ENCODE measurements around the gene GABBR2.

Gene GABBR2

GRCh38 chr9:98639133-98639532 is 69.6 kb downstream of the GABBR2 start:
- in situ Hi-C loops (cut with MboI; ENCODE audit: low sequenced_read_pairs): no loop called here

GRCh38 chr9:98637381-98637780 is 71.4 kb downstream of the GABBR2 start:
- in situ Hi-C loops (cut with MboI; ENCODE audit: low sequenced_read_pairs): no loop called here

GRCh38 chr9:98635374-98635773 is 73.4 kb downstream of the GABBR2 start:
- in situ Hi-C loops (cut with MboI; ENCODE audit: low sequenced_read_pairs): no loop called here

- in situ Hi-C loops (cut with MboI; ENCODE audit: low sequenced_read_pairs): no loop called here
Observed at GRCh38 chr9:98634685-98635336, 73.9 kb downstream of the GABBR2 start.

- in situ Hi-C loops (cut with MboI; ENCODE audit: low sequenced_read_pairs): no loop called here
Observed at GRCh38 chr9:98632839-98633238, 75.9 kb downstream of the GABBR2 start.

- in situ Hi-C loops (cut with MboI; ENCODE audit: low sequenced_read_pairs): no loop called here
Observed at GRCh38 chr9:98627296-98627695, 81.4 kb downstream of the GABBR2 start.

GRCh38 chr9:98625728-98626127 is 83.0 kb downstream of the GABBR2 start:
- in situ Hi-C loops (cut with MboI; ENCODE audit: low sequenced_read_pairs): no loop called here

- in situ Hi-C loops (cut with MboI; ENCODE audit: low sequenced_read_pairs): no loop called here
Observed at GRCh38 chr9:98619788-98620187, 88.9 kb downstream of the GABBR2 start.

GRCh38 chr9:98615633-98616032 is 93.1 kb downstream of the GABBR2 start:
- in situ Hi-C loops (cut with MboI; ENCODE audit: low sequenced_read_pairs): no loop called here

- in situ Hi-C loops (cut with MboI; ENCODE audit: low sequenced_read_pairs): no loop called here
Observed at GRCh38 chr9:98614941-98615340, 93.8 kb downstream of the GABBR2 start.

GRCh38 chr9:98612061-98612752 is 96.5 kb downstream of the GABBR2 start:
- in situ Hi-C loops (cut with MboI; ENCODE audit: low sequenced_read_pairs): no loop called here

- in situ Hi-C loops (cut with MboI; ENCODE audit: low sequenced_read_pairs): no loop called here
Observed at GRCh38 chr9:98611319-98611718, 97.4 kb downstream of the GABBR2 start.

- in situ Hi-C loops (cut with MboI; ENCODE audit: low sequenced_read_pairs): no loop called here
Observed at GRCh38 chr9:98610711-98611110, 98.0 kb downstream of the GABBR2 start.

- in situ Hi-C loops (cut with MboI; ENCODE audit: low sequenced_read_pairs): no loop called here
Observed at GRCh38 chr9:98610211-98610610, 98.5 kb downstream of the GABBR2 start.

GRCh38 chr9:98609646-98610045 is 99.1 kb downstream of the GABBR2 start:
- in situ Hi-C loops (cut with MboI; ENCODE audit: low sequenced_read_pairs): no loop called here

GRCh38 chr9:98607787-98608186 is 100.9 kb downstream of the GABBR2 start:
- in situ Hi-C loops (cut with MboI; ENCODE audit: low sequenced_read_pairs): no loop called here

GRCh38 chr9:98607152-98607551 is 101.6 kb downstream of the GABBR2 start:
- in situ Hi-C loops (cut with MboI; ENCODE audit: low sequenced_read_pairs): no loop called here

GRCh38 chr9:98606730-98607129 is 102.0 kb downstream of the GABBR2 start:
- in situ Hi-C loops (cut with MboI; ENCODE audit: low sequenced_read_pairs): no loop called here

- in situ Hi-C loops (cut with MboI; ENCODE audit: low sequenced_read_pairs): no loop called here
Observed at GRCh38 chr9:98605116-98605515, 103.6 kb downstream of the GABBR2 start.

GRCh38 chr9:98603821-98604383 is 104.8 kb downstream of the GABBR2 start:
- in situ Hi-C loops (cut with MboI; ENCODE audit: low sequenced_read_pairs): no loop called here

GRCh38 chr9:98602839-98603500 is 105.8 kb downstream of the GABBR2 start:
- in situ Hi-C loops (cut with MboI; ENCODE audit: low sequenced_read_pairs): no loop called here

GRCh38 chr9:98600631-98601030 is 108.1 kb downstream of the GABBR2 start:
- in situ Hi-C loops (cut with MboI; ENCODE audit: low sequenced_read_pairs): no loop called here
